ENCODE data around the gene PDSS2. TPM values are rescaled to one million over a fixed set of nuclear protein-coding genes. Genes with fewer than 3 reads are reported as not detected.

The PDSS2 gene
- total RNA-seq, 1 donor, result 12.3 TPM

- Histone ChIP-seq H3K4me1 (ENCODE audit: insufficient read depth, low read length) (no peaks in the 10 kb centered on the region), H3K4me3 (ENCODE audit: insufficient read depth, low read length) (no peak overlapping the region), H3K36me3 (ENCODE audit: insufficient read depth, low read length) (no peaks in the 10 kb centered on the region), H2AFZ (ENCODE audit: low read length) (no peak overlapping the region), H3K27ac (ENCODE audit: low read depth, low read length) (no peak overlapping the region), H3K27me3 (ENCODE audit: insufficient read depth, low read length) (no peaks in the 10 kb centered on the region), H3K4me2 (ENCODE audit: insufficient read depth, low read length) (no peak overlapping the region), H4K20me1 (ENCODE audit: insufficient read depth, low read length) (no peaks in the 10 kb centered on the region), H3K79me2 (ENCODE audit: insufficient read depth, low read length) (no peaks in the 10 kb centered on the region), H3K9me3 (ENCODE audit: low read depth, low read length) (no peaks in the 10 kb centered on the region)
- TF ChIP-seq CTCF (IDR thresholded peaks at IDR 0.05; ENCODE audit: extremely low read depth, low read depth, low read length), result no peak
- no peak for DNase-seq (ENCODE audit: insufficient read length, low spot score, missing footprints)
Measured at GRCh38 chr6:107218142-107218541, 241.2 kb downstream of the PDSS2 start.

GRCh38 chr6:107217248-107217647 lies 242.1 kb downstream of the PDSS2 start:
- Histone ChIP-seq H3K79me2 (ENCODE audit: insufficient read depth, low read length) (no peaks in the 10 kb centered on the region), H4K20me1 (ENCODE audit: insufficient read depth, low read length) (no peaks in the 10 kb centered on the region), H3K9me3 (ENCODE audit: low read depth, low read length) (no peaks in the 10 kb centered on the region), H3K27me3 (ENCODE audit: insufficient read depth, low read length) (no peaks in the 10 kb centered on the region), H2AFZ (ENCODE audit: low read length) (no peak overlapping the region), H3K36me3 (ENCODE audit: insufficient read depth, low read length) (no peaks in the 10 kb centered on the region), H3K4me2 (ENCODE audit: insufficient read depth, low read length) (no peak overlapping the region), H3K4me3 (ENCODE audit: insufficient read depth, low read length) (no peak overlapping the region), H3K27ac (ENCODE audit: low read depth, low read length) (no peak overlapping the region), H3K4me1 (ENCODE audit: insufficient read depth, low read length) (no peaks in the 10 kb centered on the region)
- TF ChIP-seq CTCF (IDR thresholded peaks at IDR 0.05; ENCODE audit: extremely low read depth, low read depth, low read length), result no peak
- DNase-seq (ENCODE audit: insufficient read length, low spot score, missing footprints), result no peak

GRCh38 chr6:107216197-107216933 lies 243.0 kb downstream of the PDSS2 start:
- Histone ChIP-seq H3K27me3 (ENCODE audit: insufficient read depth, low read length) (no peaks in the 10 kb centered on the region), H2AFZ (ENCODE audit: low read length) (no peak overlapping the region), H3K4me1 (ENCODE audit: insufficient read depth, low read length) (peaks cover 5% of the 10 kb centered on the region), H3K4me2 (ENCODE audit: insufficient read depth, low read length) (no peak overlapping the region), H3K79me2 (ENCODE audit: insufficient read depth, low read length) (no peaks in the 10 kb centered on the region), H3K9me3 (ENCODE audit: low read depth, low read length) (no peaks in the 10 kb centered on the region), H3K4me3 (ENCODE audit: insufficient read depth, low read length) (no peak overlapping the region), H3K27ac (ENCODE audit: low read depth, low read length) (no peak overlapping the region), H3K36me3 (ENCODE audit: insufficient read depth, low read length) (no peaks in the 10 kb centered on the region), H4K20me1 (ENCODE audit: insufficient read depth, low read length) (no peaks in the 10 kb centered on the region)
- DNase-seq (ENCODE audit: insufficient read length, low spot score, missing footprints), result peak; percentile 46
- no peak for TF ChIP-seq CTCF (IDR thresholded peaks at IDR 0.05; ENCODE audit: extremely low read depth, low read depth, low read length)

- Histone ChIP-seq H3K4me2 (ENCODE audit: insufficient read depth, low read length) (no peak overlapping the region), H3K4me1 (ENCODE audit: insufficient read depth, low read length) (peaks cover 5% of the 10 kb centered on the region), H4K20me1 (ENCODE audit: insufficient read depth, low read length) (no peaks in the 10 kb centered on the region), H3K9me3 (ENCODE audit: low read depth, low read length) (no peaks in the 10 kb centered on the region), H2AFZ (ENCODE audit: low read length) (no peak overlapping the region), H3K27ac (ENCODE audit: low read depth, low read length) (no peak overlapping the region), H3K4me3 (ENCODE audit: insufficient read depth, low read length) (no peak overlapping the region), H3K27me3 (ENCODE audit: insufficient read depth, low read length) (no peaks in the 10 kb centered on the region), H3K36me3 (ENCODE audit: insufficient read depth, low read length) (no peaks in the 10 kb centered on the region), H3K79me2 (ENCODE audit: insufficient read depth, low read length) (no peaks in the 10 kb centered on the region)
- no peak for DNase-seq (ENCODE audit: insufficient read length, low spot score, missing footprints)
- TF ChIP-seq CTCF (IDR thresholded peaks at IDR 0.05; ENCODE audit: extremely low read depth, low read depth, low read length), result no peak
Measured at GRCh38 chr6:107215334-107215733, 244.0 kb downstream of the PDSS2 start.
